ENCODE measurements around the gene FNBP1.

DNA sequence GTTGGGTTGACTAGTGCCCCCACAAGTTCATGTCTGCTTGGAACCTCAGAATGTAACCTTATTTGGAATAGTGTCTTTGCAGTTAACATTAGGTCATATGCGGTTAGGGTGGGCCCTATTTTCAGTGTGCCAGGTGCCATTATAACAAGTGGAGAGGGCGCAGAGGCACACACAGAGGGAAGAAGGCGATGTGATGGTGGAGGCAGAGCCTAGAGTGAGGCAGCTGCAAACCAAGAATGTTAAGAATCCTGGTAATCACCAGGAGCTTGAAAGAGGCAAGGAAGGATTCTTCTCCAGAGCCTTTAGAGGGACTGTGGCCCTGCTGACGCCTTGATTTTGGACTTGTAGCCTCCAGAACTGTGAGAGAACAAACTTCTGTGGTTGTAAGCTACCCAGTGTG is 21.6 kb upstream of the FNBP1 start:
- TF ChIP-seq POLR2A (IDR thresholded peaks at IDR 0.05; ENCODE audit: control extremely low read depth in 1 of 2, low read depth in 2 of 2, low read length in 2 of 2) (no peak), POLR2AphosphoS5 (IDR thresholded peaks at IDR 0.05; ENCODE audit: low read depth, low read length) (no peak), KDM1A (IDR thresholded peaks at IDR 0.05; ENCODE audit: borderline replicate concordance, low read length) (no peak), EGR1 (IDR thresholded peaks at IDR 0.05; ENCODE audit: borderline replicate concordance, low read depth, low read length) (no peak), POU5F1 (IDR thresholded peaks at IDR 0.05; ENCODE audit: low read depth, low read length) (no peak), CREB1 (IDR thresholded peaks at IDR 0.05) (no peak)
- TF ChIP-seq, protein P1, sequence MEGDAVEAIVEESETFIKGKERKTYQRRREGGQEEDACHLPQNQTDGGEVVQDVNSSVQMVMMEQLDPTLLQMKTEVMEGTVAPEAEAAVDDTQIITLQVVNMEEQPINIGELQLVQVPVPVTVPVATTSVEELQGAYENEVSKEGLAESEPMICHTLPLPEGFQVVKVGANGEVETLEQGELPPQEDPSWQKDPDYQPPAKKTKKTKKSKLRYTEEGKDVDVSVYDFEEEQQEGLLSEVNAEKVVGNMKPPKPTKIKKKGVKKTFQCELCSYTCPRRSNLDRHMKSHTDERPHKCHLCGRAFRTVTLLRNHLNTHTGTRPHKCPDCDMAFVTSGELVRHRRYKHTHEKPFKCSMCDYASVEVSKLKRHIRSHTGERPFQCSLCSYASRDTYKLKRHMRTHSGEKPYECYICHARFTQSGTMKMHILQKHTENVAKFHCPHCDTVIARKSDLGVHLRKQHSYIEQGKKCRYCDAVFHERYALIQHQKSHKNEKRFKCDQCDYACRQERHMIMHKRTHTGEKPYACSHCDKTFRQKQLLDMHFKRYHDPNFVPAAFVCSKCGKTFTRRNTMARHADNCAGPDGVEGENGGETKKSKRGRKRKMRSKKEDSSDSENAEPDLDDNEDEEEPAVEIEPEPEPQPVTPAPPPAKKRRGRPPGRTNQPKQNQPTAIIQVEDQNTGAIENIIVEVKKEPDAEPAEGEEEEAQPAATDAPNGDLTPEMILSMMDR (IDR thresholded peaks at IDR 0.05; ENCODE audit: control extremely low read depth in 1 of 3, insufficient read depth in 1 of 3, low read depth in 1 of 3, low read length in 3 of 3): no peak
- TF ChIP-seq, protein P2, sequence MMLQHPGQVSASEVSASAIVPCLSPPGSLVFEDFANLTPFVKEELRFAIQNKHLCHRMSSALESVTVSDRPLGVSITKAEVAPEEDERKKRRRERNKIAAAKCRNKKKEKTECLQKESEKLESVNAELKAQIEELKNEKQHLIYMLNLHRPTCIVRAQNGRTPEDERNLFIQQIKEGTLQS (IDR thresholded peaks at IDR 0.05; ENCODE audit: insufficient read depth, low read depth, low read length): no peak
